Myocyte (in vitro differentiated cells): Measurements from ENCODE around the gene HELT. TPM values are rescaled to one million over a fixed set of nuclear protein-coding genes. Genes with fewer than 3 reads are reported as not detected.
A peak's percentile ranks its signal among the peaks of the same experiment; 100 is the strongest.
"Not testable (repeated sequence)": the region's sequence is repeated elsewhere in the genome, so short reads cannot be mapped to it uniquely, and the experiment has no call there.

Experiments
- DNase-seq: peaks from one replicate; pipeline ENCODE4 v3.0.0-alpha.2; 2012; ENCODE audit warnings: low read depth
- total RNA-seq: library from RNA; depleted of rRNA; stranded (reverse); fragments of >200 nt; gene quantifications from 2 replicates; pipeline ENCODE4 v1.2.3, GENCODE V29; 2014

Gene HELT
- total RNA-seq, 1 donor from 2014 or later, result not detected

- no peak for DNase-seq
Measured at GRCh38 chr4:185035284-185035683, 17.0 kb downstream of the HELT start.

GRCh38 chr4:185036019-185036418 lies 17.7 kb downstream of the HELT start:
- no peak for DNase-seq

- DNase-seq, result no peak
Measured at GRCh38 chr4:185036842-185037241, 18.6 kb downstream of the HELT start.

- DNase-seq, result peak; percentile 62
Measured at GRCh38 chr4:185039508-185040273, 21.4 kb downstream of the HELT start.

GRCh38 chr4:185040523-185040922 lies 22.2 kb downstream of the HELT start:
- DNase-seq, result peak; percentile 47

- DNase-seq, result not testable (repeated sequence)
Measured at GRCh38 chr4:185050286-185050685, 32.0 kb downstream of the HELT start.

GRCh38 chr4:185051283-185051682 lies 33.0 kb downstream of the HELT start:
- not testable (repeated sequence) for DNase-seq

GRCh38 chr4:185053746-185054145 lies 35.5 kb downstream of the HELT start:
- DNase-seq, result no peak

- no peak for DNase-seq
Measured at GRCh38 chr4:185054272-185054671, 36.0 kb downstream of the HELT start.

- DNase-seq, result no peak
Measured at GRCh38 chr4:185054886-185055285, 36.6 kb downstream of the HELT start.

GRCh38 chr4:185061610-185062009 lies 43.3 kb downstream of the HELT start:
- DNase-seq, result no peak

- no peak for DNase-seq
Measured at GRCh38 chr4:185062606-185063005, 44.3 kb downstream of the HELT start.

- DNase-seq, result no peak
Measured at GRCh38 chr4:185066179-185066578, 47.9 kb downstream of the HELT start.

GRCh38 chr4:185068837-185069236 lies 50.5 kb downstream of the HELT start:
- DNase-seq, result no peak

Other genes starting within 250 kb of the HELT start
- 155 and 236 TPM in 2 replicates for gene ACSL1, start 192.5 kb upstream of the HELT start, total RNA-seq
- 47.7 and 96.2 TPM in 2 replicates for gene SLC25A4, start 124.8 kb downstream of the HELT start, total RNA-seq
- 36.2 and 46.8 TPM in 2 replicates for gene CFAP97, start 185.5 kb downstream of the HELT start, total RNA-seq
- gene SNX25, start 191.1 kb downstream of the HELT start, total RNA-seq, result 12.9 and 16.7 TPM in 2 replicates